Esophagus mucosa (tissue), 1 donor: ENCODE results near the gene SNAPC5. TPM values are rescaled to one million over a fixed set of nuclear protein-coding genes. Genes with fewer than 3 reads are reported as not detected.
"Not testable (repeated sequence)": the region's sequence is repeated elsewhere in the genome, so short reads cannot be mapped to it uniquely, and the experiment has no call there.

Source experiments
- ATAC-seq: fragments of 200-7000 bp; cut with Tn5 transposase; one replicate; pipeline ENCODE4 v1.9.1; 2020
- total RNA-seq: library from RNA; stranded (reverse); gene quantifications from one replicate; pipeline ENCODE4 v1.2.4, GENCODE V29; 2023
- donor health status: DM: yes; HTN: yes; CAD: no.

The SNAPC5 gene
- total RNA-seq, 1 donor from 2014 or later: 11.4 TPM

- ATAC-seq: no peak
Observed at GRCh38 chr15:66489179-66489791, 8.3 kb downstream of the SNAPC5 start.

GRCh38 chr15:66488525-66488924 lies 9.0 kb downstream of the SNAPC5 start:
- no peak for ATAC-seq

GRCh38 chr15:66486887-66487286 lies 10.7 kb downstream of the SNAPC5 start:
- no peak for ATAC-seq

GRCh38 chr15:66484539-66485112 lies 12.9 kb downstream of the SNAPC5 start:
- ATAC-seq: no peak

GRCh38 chr15:66483131-66483566 lies 14.4 kb downstream of the SNAPC5 start:
- peak; percentile 68 for ATAC-seq

GRCh38 chr15:66482539-66482938 lies 15.0 kb downstream of the SNAPC5 start:
- no peak for ATAC-seq

- peak; percentile 70 for ATAC-seq
Observed at GRCh38 chr15:66481107-66481856, 16.3 kb downstream of the SNAPC5 start.

GRCh38 chr15:66480267-66480666 lies 17.3 kb downstream of the SNAPC5 start:
- no peak for ATAC-seq

- no peak for ATAC-seq
Observed at GRCh38 chr15:66477011-66477410, 20.6 kb downstream of the SNAPC5 start.

- ATAC-seq: no peak
Observed at GRCh38 chr15:66476535-66476934, 21.0 kb downstream of the SNAPC5 start.

- no peak for ATAC-seq
Observed at GRCh38 chr15:66474963-66475362, 22.6 kb downstream of the SNAPC5 start.

GRCh38 chr15:66474135-66474534 lies 23.4 kb downstream of the SNAPC5 start:
- no peak for ATAC-seq

- ATAC-seq: no peak
Observed at GRCh38 chr15:66472176-66472999, 25.2 kb downstream of the SNAPC5 start.

- ATAC-seq: not testable (repeated sequence)
Observed at GRCh38 chr15:66470825-66471224, 26.7 kb downstream of the SNAPC5 start.

- ATAC-seq: peak; percentile 36
Observed at GRCh38 chr15:66467162-66468040, 30.2 kb downstream of the SNAPC5 start.

- ATAC-seq: not testable (repeated sequence)
Observed at GRCh38 chr15:66465294-66465693, 32.3 kb downstream of the SNAPC5 start.

GRCh38 chr15:66462627-66463026 lies 34.9 kb downstream of the SNAPC5 start:
- no peak for ATAC-seq

- peak; percentile 75 for ATAC-seq
Observed at GRCh38 chr15:66461917-66462316, 35.6 kb downstream of the SNAPC5 start.

GRCh38 chr15:66461294-66461693 lies 36.3 kb downstream of the SNAPC5 start:
- not testable (repeated sequence) for ATAC-seq

- ATAC-seq: peak; percentile 73
Observed at GRCh38 chr15:66459818-66460615, 37.5 kb downstream of the SNAPC5 start.

- no peak for ATAC-seq
Observed at GRCh38 chr15:66456211-66456610, 41.4 kb downstream of the SNAPC5 start.
